NCI-H187 (cell line): ENCODE results near the gene MORF4L1.
A peak's percentile ranks its signal among the peaks of the same experiment; 100 is the strongest.
"Not testable (repeated sequence)": the region's sequence is repeated elsewhere in the genome, so short reads cannot be mapped to it uniquely, and the experiment has no call there.

Experiments
- DNase-seq, 2 experiments: peaks; one replicate each; lab custom pipeline; 2025; lab: John Stamatoyannopoulos, UW

The MORF4L1 gene

DNA sequence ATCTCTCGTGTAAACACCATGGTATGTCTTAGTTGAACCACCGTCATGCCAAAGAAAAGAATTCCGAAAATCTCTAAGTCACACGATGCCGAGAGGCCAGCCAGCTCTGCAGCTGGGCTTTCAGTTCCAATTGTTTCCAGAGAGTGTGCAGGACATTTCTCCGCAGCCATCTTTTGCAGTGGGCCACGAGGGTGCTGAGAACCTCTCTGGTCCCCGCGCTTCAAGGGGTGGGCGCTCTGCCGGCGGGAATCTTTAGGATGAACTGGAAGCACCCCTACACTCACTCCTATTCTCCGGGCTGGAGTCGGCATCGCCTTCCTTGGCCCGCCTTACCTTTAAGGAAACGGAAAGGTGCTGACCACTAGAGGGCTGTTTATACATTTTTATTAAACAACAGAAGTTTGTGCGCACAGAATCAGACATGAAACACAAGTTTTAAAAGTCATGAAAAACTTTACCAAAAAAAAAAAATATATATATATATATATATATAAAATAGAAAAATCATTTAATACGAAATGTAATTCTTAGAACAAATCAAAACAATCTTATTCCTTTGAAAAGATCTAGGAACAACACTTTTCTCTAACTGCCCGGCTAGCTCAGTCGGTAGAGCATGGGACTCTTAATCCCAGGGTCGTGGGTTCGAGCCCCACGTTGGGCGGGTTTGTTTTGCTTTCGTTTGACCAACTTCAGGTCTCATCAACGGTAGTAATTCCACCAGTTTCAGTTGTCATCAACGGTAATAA, 12.5 kb upstream of the MORF4L1 start:
- DNase-seq: no peak

- not testable (repeated sequence) for DNase-seq
Observed at GRCh38 chr15:78865585-78865984, 7.1 kb upstream of the MORF4L1 start.

DNA sequence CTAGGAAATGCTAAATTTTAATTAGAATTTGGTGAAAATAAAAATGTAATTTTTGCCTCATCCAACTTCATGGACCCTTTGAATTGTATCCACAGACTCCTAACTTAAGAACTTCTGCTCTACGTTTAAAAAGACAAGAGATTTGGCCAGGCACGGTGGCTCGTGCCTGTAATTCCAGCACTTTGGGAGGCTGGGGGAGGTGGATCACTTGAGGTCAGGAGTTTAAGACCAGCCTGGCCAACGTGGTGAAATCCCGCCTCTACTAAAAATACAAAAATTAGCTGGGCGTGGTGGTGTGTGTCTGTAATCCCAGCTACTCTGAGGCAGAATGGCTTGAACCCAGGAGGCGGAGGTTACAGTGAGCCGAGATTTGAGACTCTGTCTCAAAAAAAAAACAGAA, 6.7 kb upstream of the MORF4L1 start:
- DNase-seq: not testable (repeated sequence)

GRCh38 chr15:78866803-78867202, 5.9 kb upstream of the MORF4L1 start:
- no peak for DNase-seq

DNA sequence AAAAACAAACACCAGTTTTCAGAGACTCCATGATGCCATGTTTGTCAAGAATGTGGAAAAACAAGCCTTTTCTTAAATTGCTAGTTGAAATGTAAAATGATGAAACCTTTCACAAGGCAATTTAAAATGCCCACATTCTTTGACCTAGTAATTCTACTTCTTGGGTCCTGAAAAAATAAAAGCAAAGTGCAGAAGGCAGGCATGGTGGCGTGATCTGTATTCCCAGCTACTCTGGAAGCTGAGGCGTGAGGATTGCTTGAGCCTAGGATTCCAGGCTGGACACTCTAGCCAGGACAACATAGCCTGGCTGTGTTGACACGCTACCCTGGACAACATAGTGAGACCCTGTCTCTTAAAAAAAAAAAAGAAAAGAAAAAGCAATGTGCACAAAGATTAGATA, 4.3 kb upstream of the MORF4L1 start:
- DNase-seq: no peak

DNA sequence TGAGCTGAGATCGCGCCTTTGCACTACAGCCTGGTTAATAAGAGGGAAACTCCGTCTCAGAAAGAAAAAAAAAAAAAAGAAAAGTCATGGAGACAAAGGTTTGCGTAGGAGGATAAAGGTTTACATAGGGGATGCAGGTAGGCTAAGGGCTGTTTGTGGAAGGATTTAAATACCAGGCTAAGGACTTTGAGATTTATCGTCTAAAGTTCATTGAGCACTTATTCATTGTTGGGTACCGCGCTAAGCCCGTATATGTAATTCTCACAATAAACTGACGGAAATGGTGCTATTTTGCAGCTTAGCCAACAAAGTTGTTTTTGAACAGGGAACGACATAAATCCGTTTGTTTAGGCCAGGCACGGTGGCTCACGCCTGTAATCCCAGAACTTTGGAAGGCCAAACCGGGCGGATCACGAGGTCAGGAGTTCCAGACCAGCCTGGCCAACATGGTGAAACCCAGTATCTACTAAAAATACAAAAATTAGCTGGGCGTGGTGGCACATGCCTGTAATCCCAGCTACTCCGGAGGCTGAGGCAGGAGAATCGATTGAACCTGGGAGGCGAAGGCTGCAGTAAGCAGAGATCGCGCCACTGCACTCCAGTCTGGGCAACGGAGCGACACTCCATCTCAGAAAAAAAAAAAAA, 1.1 kb upstream of the MORF4L1 start:
- DNase-seq: not testable (repeated sequence)

- DNase-seq: peak; percentile 44 to 61
Observed at GRCh38 chr15:78872972-78873792, 492 bp downstream of the MORF4L1 start.

- DNase-seq: peak in 1 of 2 experiments; percentile 25
Observed at GRCh38 chr15:78873793-78874765, 1.4 kb downstream of the MORF4L1 start.

GRCh38 chr15:78875107-78875914, 2.6 kb downstream of the MORF4L1 start:
- DNase-seq: peak in 1 of 2 experiments; percentile 0

DNA sequence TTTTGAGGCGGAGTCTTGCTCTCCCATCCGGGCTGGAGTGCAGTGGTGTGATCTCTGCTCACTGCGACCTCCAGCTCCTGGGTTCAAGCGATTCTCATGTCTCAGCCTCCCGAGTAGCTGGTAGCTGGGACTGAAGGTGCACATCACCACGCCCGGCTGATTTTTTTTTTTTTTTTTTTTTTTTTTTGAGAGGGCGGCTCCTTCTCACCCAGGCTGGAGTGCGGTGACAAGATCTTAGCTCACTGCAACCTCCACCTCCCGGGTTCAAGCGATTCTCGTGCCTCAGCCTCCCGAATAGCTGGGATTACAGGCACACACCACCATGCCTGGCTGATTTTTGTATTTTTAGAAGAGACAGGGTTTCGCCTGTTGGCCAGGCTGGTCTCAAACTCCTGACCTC, 4.3 kb downstream of the MORF4L1 start:
- not testable (repeated sequence) for DNase-seq

- DNase-seq: no peak
Observed at GRCh38 chr15:78878356-78878755, 5.7 kb downstream of the MORF4L1 start.

GRCh38 chr15:78879517-78880241, 7.0 kb downstream of the MORF4L1 start:
- DNase-seq: no peak

DNA sequence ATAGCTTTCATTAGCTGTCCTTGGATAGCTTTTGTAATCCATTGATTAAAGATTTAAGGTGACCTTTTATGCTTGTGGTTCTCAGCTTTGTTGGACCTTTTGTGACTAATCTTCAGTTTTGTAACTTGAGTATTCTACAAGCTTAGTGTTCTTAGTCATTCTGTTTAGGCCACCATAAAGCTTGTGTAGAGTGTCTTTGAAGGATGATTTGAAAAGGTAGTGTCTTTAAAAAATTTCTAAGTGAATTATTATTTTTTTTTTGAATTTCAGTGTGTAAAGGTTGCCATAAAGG, 7.5 kb downstream of the MORF4L1 start:
- DNase-seq: no peak

GRCh38 chr15:78880813-78881212, 8.1 kb downstream of the MORF4L1 start:
- no peak for DNase-seq

GRCh38 chr15:78881681-78882080, 9.0 kb downstream of the MORF4L1 start:
- DNase-seq: no peak

GRCh38 chr15:78889000-78889399, 16.3 kb downstream of the MORF4L1 start:
- DNase-seq: no peak

DNA sequence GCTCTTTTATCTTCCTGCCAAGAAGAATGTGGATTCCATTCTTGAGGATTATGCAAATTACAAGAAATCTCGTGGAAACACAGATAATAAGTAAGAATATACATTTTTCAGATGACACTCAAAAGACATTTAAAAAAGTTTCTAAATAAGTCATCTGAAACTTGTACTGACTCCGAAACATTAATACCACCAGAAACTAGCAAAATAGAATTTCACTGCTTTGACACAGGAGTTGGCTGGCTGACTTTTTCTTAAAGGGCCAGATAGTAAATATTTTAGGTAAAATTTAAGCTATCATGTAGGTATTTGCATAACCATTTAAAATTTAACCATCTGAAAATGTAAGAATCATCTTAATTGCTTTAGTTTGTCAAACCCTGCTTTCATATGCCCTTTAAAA, 20.8 kb downstream of the MORF4L1 start:
- DNase-seq: no peak

DNA sequence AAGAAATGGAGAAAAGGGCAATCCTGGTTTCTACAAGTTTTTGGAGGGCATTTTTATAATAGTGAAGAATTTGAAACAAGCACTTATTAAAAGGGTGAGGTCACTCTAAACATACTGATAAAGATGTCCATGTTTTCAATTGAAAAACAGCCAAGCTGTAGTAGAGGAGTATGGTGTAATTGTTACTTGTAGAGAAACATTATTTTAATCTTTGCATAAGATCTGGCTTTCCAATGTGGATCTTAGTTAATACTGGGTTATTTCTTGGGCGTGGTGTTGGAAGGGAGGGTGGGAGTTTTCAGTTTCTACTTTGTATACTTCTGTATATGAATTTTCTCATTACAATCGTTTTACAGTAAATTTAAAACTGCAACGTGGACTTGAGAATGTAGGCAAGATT, 22.8 kb downstream of the MORF4L1 start:
- no peak for DNase-seq

- no peak for DNase-seq
Observed at GRCh38 chr15:78898540-78898939, 25.9 kb downstream of the MORF4L1 start.

GRCh38 chr15:78900819-78901533, 28.3 kb downstream of the MORF4L1 start:
- DNase-seq: not testable (repeated sequence)
